ENCODE results near the gene FTO.
"Not testable (repeated sequence)": the region's sequence is repeated elsewhere in the genome, so short reads cannot be mapped to it uniquely, and the experiment has no call there.

Gene FTO

DNA sequence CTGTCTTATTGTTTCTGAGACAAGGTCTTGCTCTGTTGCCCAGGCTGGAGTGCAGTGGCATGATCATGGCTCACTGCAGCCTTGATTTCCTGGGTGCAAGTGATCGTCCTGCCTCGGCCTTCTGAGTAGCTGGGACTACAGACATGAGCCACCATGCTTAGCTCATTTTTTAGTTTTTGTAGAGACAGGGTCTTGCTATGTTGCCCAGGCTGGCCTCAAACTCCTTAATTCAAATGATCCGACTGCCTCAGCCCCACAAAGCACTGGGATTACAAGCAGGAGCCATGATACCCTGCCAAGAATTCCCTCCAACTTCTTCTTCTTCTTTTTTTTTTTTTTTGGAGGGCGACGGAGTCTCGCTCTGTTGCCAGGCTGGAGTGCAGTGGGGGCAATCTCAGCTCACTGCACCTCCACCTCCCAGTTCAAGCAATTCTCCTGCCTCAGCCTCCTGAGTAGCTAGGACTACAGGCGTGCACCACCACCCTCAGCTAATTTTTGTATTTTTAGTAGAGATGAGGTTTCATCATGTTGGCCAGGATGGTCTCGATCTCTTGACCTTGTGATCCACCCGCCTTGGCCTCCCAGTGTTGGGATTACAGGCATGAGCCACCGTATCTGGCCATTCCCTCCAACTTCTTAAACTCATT lies 477.9 kb downstream of the FTO start:
- not testable (repeated sequence) for DNase-seq (ENCODE audit: low spot score)

DNA sequence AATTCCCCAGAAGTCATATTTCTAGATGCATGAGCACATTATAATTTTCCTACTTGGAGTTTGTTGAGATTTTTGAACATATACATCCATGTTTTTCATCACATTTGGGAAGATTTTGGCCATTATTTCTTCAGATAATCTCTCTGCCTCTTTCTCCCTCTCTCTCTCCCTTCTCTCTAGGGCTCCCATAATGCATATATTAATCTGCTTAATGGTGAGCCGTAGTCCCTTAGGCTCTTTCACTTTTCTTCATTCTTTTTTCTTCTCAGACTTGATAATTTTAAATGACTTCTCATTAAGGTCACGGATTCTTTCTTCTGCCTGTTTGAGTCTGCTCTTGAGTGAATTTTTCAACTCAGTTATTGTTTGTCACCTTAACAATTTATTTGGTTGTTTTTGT lies 481.1 kb downstream of the FTO start:
- no peak for DNase-seq (ENCODE audit: low spot score)

DNA sequence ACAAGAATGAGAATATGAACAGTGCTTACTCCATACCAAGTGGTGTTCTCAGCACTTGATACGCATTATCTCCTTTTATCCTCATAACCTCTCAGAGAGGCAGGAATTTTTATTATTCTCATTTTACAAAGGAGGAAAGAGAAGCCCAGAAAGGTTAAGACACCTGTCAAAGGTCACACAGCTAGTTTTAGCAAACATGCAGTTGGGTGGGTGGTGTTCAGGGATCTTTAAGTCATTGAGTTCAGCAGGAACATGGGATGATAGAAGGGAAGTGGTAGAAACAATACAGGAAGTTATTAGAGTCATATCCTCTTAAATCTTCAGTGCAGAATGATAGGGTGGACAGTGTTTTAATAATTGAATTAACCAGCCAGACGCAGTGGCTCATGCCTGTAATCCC lies 487.2 kb downstream of the FTO start:
- DNase-seq (ENCODE audit: low spot score) = no peak

DNA sequence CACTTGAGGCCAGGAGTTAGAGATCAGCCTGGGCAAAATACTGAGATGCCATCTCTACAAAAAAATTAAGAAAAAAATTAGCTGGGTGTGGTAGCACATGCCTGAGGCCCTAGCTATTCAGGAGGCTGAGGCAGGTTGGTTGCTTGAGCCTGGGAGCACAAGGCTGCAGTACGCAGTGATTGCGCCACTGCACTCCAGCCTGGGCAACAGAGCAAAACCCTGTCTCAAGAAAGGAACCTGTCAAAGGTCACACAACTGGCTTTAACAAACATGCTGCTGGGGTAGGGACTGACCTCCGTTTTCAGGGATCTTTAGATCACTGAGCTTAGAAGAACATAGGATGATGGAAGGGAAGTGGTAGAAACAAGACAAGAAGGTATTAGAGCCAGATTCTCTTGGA lies 487.6 kb downstream of the FTO start:
- DNase-seq (ENCODE audit: low spot score) = no peak

DNA sequence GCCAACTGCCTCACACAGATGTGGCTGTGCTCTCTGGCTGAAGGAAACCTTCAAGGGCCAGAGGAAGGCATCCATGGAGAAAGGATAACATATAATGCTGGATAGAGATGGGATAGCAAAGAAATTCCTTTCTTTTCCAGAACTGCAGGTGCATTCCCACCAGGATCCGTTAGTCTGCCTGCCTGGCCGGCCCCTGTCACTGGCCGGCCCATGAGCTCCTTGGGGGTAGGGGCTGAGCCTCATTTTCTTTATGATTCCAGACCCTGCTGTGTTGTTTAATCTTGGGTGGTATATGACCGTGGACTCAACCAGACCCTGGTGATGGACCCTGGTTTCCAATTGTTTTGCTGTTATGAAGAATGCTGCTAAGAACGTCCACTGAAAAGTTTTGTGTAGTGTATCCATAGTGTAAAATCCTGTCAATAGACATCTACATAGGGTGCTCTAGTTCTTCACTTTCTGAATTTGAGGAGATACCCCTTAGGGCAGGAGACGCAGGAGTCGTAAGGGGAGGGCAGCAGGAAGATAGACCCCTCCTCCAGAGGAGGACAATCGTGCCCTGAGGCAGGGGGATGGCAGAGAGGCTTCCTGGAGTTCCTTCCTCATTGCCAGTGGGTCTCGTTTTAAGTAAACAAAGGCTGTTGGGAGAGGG lies 489.2 kb downstream of the FTO start:
- DNase-seq (ENCODE audit: low spot score) = no peak

DNA sequence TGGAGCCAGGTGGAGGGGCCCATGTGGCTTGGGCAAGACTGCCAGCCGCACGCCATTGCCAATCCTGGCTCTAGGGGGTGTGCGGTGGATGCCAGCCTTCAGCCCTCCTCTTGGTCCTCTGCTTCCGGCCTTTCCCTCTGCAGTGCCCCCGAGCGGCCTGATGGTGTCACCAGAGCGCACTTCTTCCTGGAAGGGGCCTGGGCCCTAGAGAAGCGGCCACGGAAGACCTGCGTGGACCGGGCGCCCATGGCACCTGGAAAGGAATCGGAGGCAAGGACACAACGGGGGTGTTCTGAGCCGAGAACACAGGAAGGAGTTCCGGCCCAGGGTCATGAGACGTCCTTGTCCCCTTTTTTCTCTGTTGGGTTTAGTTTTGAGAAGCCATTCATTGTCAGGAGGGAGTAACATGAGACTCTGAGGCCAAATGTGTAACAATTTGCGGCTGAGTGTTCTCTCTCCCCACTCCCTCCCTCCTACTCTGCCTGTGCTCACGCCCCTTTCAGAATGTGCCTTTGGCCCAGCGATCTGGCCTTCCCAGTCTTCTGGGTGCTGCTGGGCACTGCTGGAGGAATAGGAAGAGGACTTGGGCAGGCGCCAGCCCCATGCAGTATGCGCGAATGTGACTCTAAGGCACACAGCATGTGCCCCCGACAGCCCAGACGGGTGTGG lies 489.8 kb downstream of the FTO start:
- peak; percentile 94 for DNase-seq (ENCODE audit: low spot score)

DNA sequence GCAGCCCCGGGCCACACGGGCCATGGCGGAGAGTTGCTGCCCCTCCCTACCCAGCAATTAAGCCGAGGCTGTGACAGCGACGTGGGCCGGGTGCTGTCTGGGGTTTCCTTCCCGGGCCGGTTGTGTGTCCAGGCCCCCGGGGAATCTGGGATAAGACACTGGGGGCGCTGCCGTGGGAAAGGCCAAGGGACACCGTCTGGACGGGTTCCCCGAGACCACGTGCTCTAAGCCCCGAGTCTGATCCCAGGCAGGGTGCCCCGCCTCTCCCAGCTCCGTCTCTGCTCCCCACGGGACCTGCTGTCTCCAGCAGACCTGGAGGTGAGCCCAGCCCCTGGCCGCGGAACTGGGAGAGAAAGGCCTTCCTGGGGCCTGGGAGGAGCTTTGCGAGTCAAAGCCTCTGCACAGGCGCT lies 490.4 kb downstream of the FTO start:
- DNase-seq (ENCODE audit: low spot score) = peak; percentile 62

DNA sequence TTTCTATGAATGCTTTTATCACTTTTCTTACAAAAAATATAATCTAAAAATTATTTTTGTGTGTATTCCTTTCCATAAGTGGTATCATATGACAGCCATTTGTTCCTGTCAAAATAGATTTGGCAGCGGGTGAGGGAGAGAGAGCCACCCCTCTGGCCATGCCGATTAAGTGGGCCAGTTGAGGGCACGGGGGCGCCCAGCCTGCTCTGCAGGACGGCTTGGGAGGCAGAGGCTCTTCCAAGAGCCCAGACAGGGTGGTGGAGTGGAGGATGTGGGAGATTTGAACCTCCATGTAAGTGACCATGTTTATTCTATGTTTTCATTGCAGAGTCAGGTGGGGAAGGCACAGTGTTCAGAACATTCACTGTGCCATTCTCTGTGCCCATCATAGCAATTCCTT lies 493.8 kb downstream of the FTO start:
- no peak for DNase-seq (ENCODE audit: low spot score)

DNA sequence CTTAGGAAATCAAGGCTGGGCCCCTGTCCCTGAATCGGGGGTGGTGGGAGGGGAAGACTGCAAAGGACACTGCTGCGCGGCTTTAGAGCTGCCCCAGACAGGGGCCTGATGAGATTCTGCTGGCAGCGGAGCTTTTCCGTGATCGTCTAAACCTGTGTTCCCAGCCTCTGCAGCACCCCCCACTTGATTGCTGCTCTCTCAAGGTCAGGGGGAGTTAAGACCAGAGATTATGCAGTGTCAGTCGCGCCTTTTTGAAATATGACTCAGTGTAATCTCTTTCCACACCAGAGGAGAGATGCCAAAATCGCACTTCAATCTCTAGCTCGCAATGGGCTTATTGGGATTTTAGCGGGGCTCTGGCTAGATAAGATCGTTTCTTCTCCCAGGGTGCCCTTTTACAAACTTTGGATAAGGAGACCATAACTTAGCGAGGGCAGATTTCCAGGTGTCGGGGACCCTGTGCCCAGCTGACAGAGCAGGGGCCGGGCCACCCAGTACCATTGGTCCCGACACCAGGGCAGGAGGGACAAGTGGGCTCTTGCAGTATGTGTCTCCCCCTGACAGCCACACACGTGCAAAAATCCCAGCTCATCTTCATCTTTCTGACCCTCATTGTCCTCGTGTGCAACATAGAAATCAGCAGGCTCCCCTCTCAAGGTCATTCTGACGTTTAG lies 495.7 kb downstream of the FTO start:
- DNase-seq (ENCODE audit: low spot score) = no peak

DNA sequence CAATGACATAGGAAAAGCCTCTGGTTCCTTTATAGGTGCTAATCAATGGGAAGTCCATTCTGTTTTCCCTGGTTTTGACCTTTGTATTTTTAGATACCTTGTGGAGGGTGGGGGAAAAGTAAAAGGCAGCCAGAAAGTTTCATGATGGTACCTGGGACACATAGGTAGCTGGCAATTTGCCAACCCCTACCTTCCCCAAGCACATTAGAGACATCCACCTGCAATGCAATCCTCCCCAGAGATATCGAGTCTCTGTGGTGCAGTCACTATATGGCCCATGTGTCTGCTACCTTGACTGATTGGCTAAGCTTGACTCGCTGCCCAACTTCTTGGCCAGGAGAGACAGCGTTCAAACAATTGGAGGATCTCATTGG lies 496.2 kb downstream of the FTO start:
- DNase-seq (ENCODE audit: low spot score) = no peak

DNA sequence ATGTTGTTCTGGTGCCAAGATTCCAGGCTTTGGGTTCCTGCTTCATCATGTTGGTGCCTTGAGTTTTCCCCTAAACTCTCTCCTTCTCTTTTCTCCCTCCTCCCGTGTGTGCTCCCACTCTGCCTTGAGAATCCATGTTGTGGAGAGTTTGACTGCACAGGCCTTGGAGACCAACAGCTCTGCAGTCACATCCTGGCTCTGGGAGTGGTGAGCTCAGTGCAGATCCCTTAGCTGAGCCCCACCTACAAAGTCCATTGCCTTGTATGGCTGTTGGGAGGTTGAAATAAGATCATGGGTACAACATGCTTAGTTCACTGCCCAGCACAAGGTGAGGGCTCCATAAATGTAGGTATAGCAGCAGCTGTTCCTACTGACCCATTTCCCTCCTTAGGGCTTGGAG lies 496.8 kb downstream of the FTO start:
- DNase-seq (ENCODE audit: low spot score) = no peak

DNA sequence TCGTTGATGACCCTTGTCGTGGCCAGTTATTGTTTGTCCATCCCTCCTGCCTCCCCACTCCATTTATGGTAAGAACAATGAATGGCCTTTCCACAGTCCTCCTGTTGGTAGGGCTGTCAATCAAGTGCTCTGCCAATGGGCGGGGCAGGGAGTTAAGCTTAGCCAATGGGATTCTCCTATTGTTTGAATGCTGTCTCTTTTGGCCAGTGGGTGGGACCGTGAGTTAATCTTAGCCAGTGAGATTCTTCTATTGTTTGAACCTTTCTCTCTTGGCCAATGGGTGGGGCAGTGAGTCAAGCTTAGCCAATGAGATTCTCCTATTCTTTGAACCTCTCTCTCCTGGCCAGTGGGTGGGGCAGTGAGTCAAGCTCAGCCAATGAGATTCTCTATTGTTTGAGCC lies 497.2 kb downstream of the FTO start:
- DNase-seq (ENCODE audit: low spot score) = no peak

All from GM03348 (cell line).